Activated naive CD8-positive, alpha-beta T cell (primary cell): Measurements from ENCODE around the gene CAPRIN1.
"Not testable (repeated sequence)": the region's sequence is repeated elsewhere in the genome, so short reads cannot be mapped to it uniquely, and the experiment has no call there.

Experiments
- H3K27ac Mint-ChIP-seq: one replicate; pipeline ENCODE4 v1.8.0; 2021; ENCODE audit warnings: mixed read lengths
- H3K27me3 Mint-ChIP-seq: one replicate; pipeline ENCODE4 v1.8.0; 2021; ENCODE audit warnings: mixed read lengths
- H3K36me3 Mint-ChIP-seq: one replicate; pipeline ENCODE4 v1.8.0; 2021; ENCODE audit warnings: mixed read lengths
- H3K4me1 Mint-ChIP-seq: one replicate; pipeline ENCODE4 v1.8.0; 2021; ENCODE audit warnings: low read depth, mixed read lengths
- H3K4me3 Mint-ChIP-seq: one replicate; pipeline ENCODE4 v1.8.0; 2021; ENCODE audit warnings: mild to moderate bottlenecking, mixed read lengths
- H3K9me3 Mint-ChIP-seq: one replicate; pipeline ENCODE4 v1.8.0; 2021; ENCODE audit warnings: low read depth, mixed read lengths

CAPRIN1 gene

GRCh38 chr11:34064291-34064690, 12.8 kb downstream of the CAPRIN1 start:
- H3K4me3 Mint-ChIP-seq, result peak overlapping the region; percentile 40
- H3K36me3 Mint-ChIP-seq, result peaks cover 8% of the 10 kb centered on the region

GRCh38 chr11:34065505-34066203, 14.1 kb downstream of the CAPRIN1 start:
- H3K27ac Mint-ChIP-seq, result no peak overlapping the region
- peaks cover 67% of the 10 kb centered on the region for H3K4me1 Mint-ChIP-seq
- peak overlapping the region; percentile 9 for H3K4me3 Mint-ChIP-seq
- no peaks in the 10 kb centered on the region for H3K9me3 Mint-ChIP-seq
- H3K36me3 Mint-ChIP-seq, result peaks cover 8% of the 10 kb centered on the region
- no peaks in the 10 kb centered on the region for H3K27me3 Mint-ChIP-seq

More at GRCh38 chr11:34064291-34064690, 12.8 kb downstream of the CAPRIN1 start:
- H3K4me1 Mint-ChIP-seq, result peaks cover 67% of the 10 kb centered on the region
- no peaks in the 10 kb centered on the region for H3K9me3 Mint-ChIP-seq
- peak overlapping the region; percentile 46 for H3K27ac Mint-ChIP-seq
- H3K27me3 Mint-ChIP-seq, result no peaks in the 10 kb centered on the region

GRCh38 chr11:34066766-34067165, 15.2 kb downstream of the CAPRIN1 start:
- not testable (repeated sequence) for H3K27ac Mint-ChIP-seq, H3K9me3 Mint-ChIP-seq, H3K27me3 Mint-ChIP-seq, H3K36me3 Mint-ChIP-seq
- Mint-ChIP-seq H3K4me3 (peak overlapping the region; percentile 13), H3K4me1 (peaks cover 70% of the 10 kb centered on the region)

GRCh38 chr11:34067383-34068065, 16.0 kb downstream of the CAPRIN1 start:
- Mint-ChIP-seq H3K4me3 (peak overlapping the region; percentile 11), H3K4me1 (peaks cover 68% of the 10 kb centered on the region), H3K9me3 (no peaks in the 10 kb centered on the region), H3K36me3 (peaks cover 5% of the 10 kb centered on the region), H3K27me3 (no peaks in the 10 kb centered on the region), H3K27ac (peak overlapping the region; percentile 22)

GRCh38 chr11:34068111-34068510, 16.6 kb downstream of the CAPRIN1 start:
- Mint-ChIP-seq H3K4me1 (peaks cover 65% of the 10 kb centered on the region), H3K27me3 (no peaks in the 10 kb centered on the region), H3K27ac (peak overlapping the region; percentile 22), H3K36me3 (peaks cover 3% of the 10 kb centered on the region), H3K9me3 (no peaks in the 10 kb centered on the region), H3K4me3 (peak overlapping the region; percentile 11)

GRCh38 chr11:34071306-34071705, 19.8 kb downstream of the CAPRIN1 start:
- peaks cover 58% of the 10 kb centered on the region for H3K4me1 Mint-ChIP-seq
- H3K9me3 Mint-ChIP-seq, H3K36me3 Mint-ChIP-seq: not testable (repeated sequence)

GRCh38 chr11:34072041-34072440, 20.5 kb downstream of the CAPRIN1 start:
- Mint-ChIP-seq H3K4me3 (no peak overlapping the region), H3K9me3 (no peaks in the 10 kb centered on the region), H3K27ac (no peak overlapping the region), H3K4me1 (peaks cover 54% of the 10 kb centered on the region), H3K36me3 (peaks cover 2% of the 10 kb centered on the region), H3K27me3 (no peaks in the 10 kb centered on the region)

More at GRCh38 chr11:34071306-34071705, 19.8 kb downstream of the CAPRIN1 start:
- H3K4me3 Mint-ChIP-seq, H3K27me3 Mint-ChIP-seq, H3K27ac Mint-ChIP-seq: not testable (repeated sequence)

GRCh38 chr11:34072832-34073231, 21.3 kb downstream of the CAPRIN1 start:
- Mint-ChIP-seq H3K27ac (peak overlapping the region; percentile 5), H3K27me3 (no peaks in the 10 kb centered on the region), H3K9me3 (no peaks in the 10 kb centered on the region), H3K4me3 (no peak overlapping the region), H3K36me3 (peaks cover 2% of the 10 kb centered on the region), H3K4me1 (peaks cover 53% of the 10 kb centered on the region)

- Mint-ChIP-seq H3K36me3 (peaks cover 7% of the 10 kb centered on the region), H3K9me3 (no peaks in the 10 kb centered on the region), H3K27me3 (no peaks in the 10 kb centered on the region), H3K4me3 (no peak overlapping the region), H3K4me1 (peaks cover 51% of the 10 kb centered on the region), H3K27ac (peak overlapping the region; percentile 46)
Observed at GRCh38 chr11:34074391-34074790, 22.9 kb downstream of the CAPRIN1 start.

- H3K27ac Mint-ChIP-seq, result peak overlapping the region; percentile 46
- H3K4me3 Mint-ChIP-seq, result no peak overlapping the region
- H3K27me3 Mint-ChIP-seq, result no peaks in the 10 kb centered on the region
- peaks cover 7% of the 10 kb centered on the region for H3K36me3 Mint-ChIP-seq
- H3K4me1 Mint-ChIP-seq, result peaks cover 44% of the 10 kb centered on the region
- H3K9me3 Mint-ChIP-seq, result no peaks in the 10 kb centered on the region
Observed at GRCh38 chr11:34075178-34075820, 23.8 kb downstream of the CAPRIN1 start.

- Mint-ChIP-seq H3K27me3 (no peaks in the 10 kb centered on the region), H3K36me3 (peaks cover 16% of the 10 kb centered on the region), H3K4me1 (peaks cover 24% of the 10 kb centered on the region), H3K4me3 (no peak overlapping the region), H3K9me3 (no peaks in the 10 kb centered on the region), H3K27ac (peak overlapping the region; percentile 17)
Observed at GRCh38 chr11:34080609-34081008, 29.1 kb downstream of the CAPRIN1 start.

GRCh38 chr11:34084637-34085036, 33.1 kb downstream of the CAPRIN1 start:
- H3K9me3 Mint-ChIP-seq, result no peaks in the 10 kb centered on the region
- peaks cover 28% of the 10 kb centered on the region for H3K4me1 Mint-ChIP-seq
- H3K4me3 Mint-ChIP-seq, result no peak overlapping the region
- peak overlapping the region; percentile 77 for H3K27ac Mint-ChIP-seq
- H3K36me3 Mint-ChIP-seq, result peaks cover 13% of the 10 kb centered on the region
- H3K27me3 Mint-ChIP-seq, result no peaks in the 10 kb centered on the region

GRCh38 chr11:34086554-34087283, 35.2 kb downstream of the CAPRIN1 start:
- Mint-ChIP-seq H3K4me3 (peak overlapping the region; percentile 40), H3K27ac (peak overlapping the region; percentile 64), H3K9me3 (no peaks in the 10 kb centered on the region), H3K4me1 (peaks cover 26% of the 10 kb centered on the region), H3K36me3 (peaks cover 18% of the 10 kb centered on the region), H3K27me3 (no peaks in the 10 kb centered on the region)

- no peak overlapping the region for H3K4me3 Mint-ChIP-seq
- no peak overlapping the region for H3K27ac Mint-ChIP-seq
- H3K36me3 Mint-ChIP-seq, result peaks cover 15% of the 10 kb centered on the region
- H3K27me3 Mint-ChIP-seq, result no peaks in the 10 kb centered on the region
- peaks cover 6% of the 10 kb centered on the region for H3K4me1 Mint-ChIP-seq
- H3K9me3 Mint-ChIP-seq, result no peaks in the 10 kb centered on the region
Observed at GRCh38 chr11:34091825-34092224, 40.3 kb downstream of the CAPRIN1 start.

- peaks cover 15% of the 10 kb centered on the region for H3K36me3 Mint-ChIP-seq
- not testable (repeated sequence) for H3K4me3 Mint-ChIP-seq, H3K9me3 Mint-ChIP-seq, H3K27me3 Mint-ChIP-seq, H3K27ac Mint-ChIP-seq, H3K4me1 Mint-ChIP-seq
Observed at GRCh38 chr11:34094900-34095299, 43.4 kb downstream of the CAPRIN1 start.
